HG03103 (cell line): ENCODE data around the gene MRGPRX2.

Source experiments
- ATAC-seq: cut with Tn5 transposase; IDR thresholded peaks from one replicate; pipeline ENCODE4 v1.9.1; 2021; ENCODE audit warnings: low read depth; ENCODE audit not compliant: unreplicated experiment

Gene MRGPRX2

GRCh38 chr11:19060629-19061028, at the start of gene MRGPRX2:
TSS of gene MRGPRX2 (minus strand) at chr11:19060717. CDS start at chr11:19056402, 4,315 bp downstream.
- no peak for ATAC-seq

DNA sequence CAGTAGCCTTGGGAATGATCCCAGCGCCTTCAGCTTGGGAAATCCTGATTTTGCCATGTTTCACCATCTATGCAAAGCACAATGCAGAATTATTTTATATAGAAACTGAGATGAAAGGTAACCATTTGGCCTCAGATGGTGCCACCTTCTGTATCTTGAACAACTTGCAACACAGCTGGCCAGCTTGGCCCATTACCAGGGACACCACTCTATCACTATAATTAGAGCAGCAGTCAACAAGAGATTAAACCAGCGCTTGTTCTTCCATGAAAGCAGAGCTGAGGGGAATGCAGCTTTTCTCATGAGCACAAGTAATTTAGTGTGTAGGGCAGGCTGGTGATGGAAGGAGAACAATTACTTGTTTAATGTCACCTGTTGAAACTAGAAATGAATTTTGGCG, 49.8 kb upstream of the MRGPRX2 start:
- no peak for ATAC-seq

- no peak for ATAC-seq
Measured at GRCh38 chr11:19107125-19107524, 46.6 kb upstream of the MRGPRX2 start.

GRCh38 chr11:19105011-19105410, 44.5 kb upstream of the MRGPRX2 start:
- no peak for ATAC-seq

- ATAC-seq: no peak
Measured at GRCh38 chr11:19102521-19102900, 42.0 kb upstream of the MRGPRX2 start.

GRCh38 chr11:19101796-19102520, 41.4 kb upstream of the MRGPRX2 start:
- no peak for ATAC-seq

GRCh38 chr11:19100885-19101284, 40.4 kb upstream of the MRGPRX2 start:
- ATAC-seq: no peak

GRCh38 chr11:19099093-19099492, 38.6 kb upstream of the MRGPRX2 start:
- no peak for ATAC-seq

- no peak for ATAC-seq
Measured at GRCh38 chr11:19094859-19095258, 34.3 kb upstream of the MRGPRX2 start.

GRCh38 chr11:19093976-19094375, 33.5 kb upstream of the MRGPRX2 start:
- ATAC-seq: no peak

GRCh38 chr11:19092850-19093249, 32.3 kb upstream of the MRGPRX2 start:
- no peak for ATAC-seq

GRCh38 chr11:19092342-19092741, 31.8 kb upstream of the MRGPRX2 start:
- no peak for ATAC-seq

- no peak for ATAC-seq
Measured at GRCh38 chr11:19091366-19091765, 30.8 kb upstream of the MRGPRX2 start.

DNA sequence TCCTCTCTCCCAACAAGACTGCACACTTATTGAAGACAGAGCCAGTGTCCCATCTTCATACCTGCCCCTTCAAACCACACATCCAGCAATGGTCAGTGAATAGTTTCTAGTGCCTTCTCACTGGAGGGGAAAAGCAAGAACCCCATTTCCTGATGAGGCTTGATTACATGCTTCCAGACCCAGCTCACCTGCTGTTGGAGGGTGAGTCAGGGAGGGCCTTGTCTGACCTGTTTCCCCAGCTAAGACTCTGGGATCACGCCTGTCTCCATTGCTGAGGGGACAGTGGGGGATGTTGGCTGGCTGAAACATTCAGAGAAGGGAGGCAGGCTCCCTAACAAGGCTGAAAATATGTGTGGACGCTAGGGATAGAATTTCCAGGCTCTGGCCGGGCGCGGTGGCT, 28.9 kb upstream of the MRGPRX2 start:
- ATAC-seq: no peak

GRCh38 chr11:19088791-19089190, 28.3 kb upstream of the MRGPRX2 start:
- ATAC-seq: no peak

DNA sequence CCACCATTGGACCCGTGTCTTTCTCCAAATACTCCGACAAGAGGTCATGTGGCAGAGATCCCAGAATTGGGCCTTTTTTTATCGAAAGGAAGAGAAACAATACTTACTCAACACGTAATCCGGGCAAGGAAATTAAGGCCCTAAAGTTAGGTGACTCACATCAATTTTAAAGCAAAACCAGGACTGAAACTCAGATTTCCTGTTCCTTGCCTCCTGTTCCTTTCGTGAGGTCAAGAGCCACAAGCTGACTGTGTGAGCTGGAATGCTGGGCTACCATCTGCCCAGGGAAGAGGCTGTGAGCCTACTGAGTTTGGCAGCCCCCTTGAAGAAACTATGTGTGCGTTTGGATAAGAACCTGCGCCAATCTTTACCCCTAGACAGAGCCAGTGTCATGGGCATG, 27.1 kb upstream of the MRGPRX2 start:
- ATAC-seq: no peak

DNA sequence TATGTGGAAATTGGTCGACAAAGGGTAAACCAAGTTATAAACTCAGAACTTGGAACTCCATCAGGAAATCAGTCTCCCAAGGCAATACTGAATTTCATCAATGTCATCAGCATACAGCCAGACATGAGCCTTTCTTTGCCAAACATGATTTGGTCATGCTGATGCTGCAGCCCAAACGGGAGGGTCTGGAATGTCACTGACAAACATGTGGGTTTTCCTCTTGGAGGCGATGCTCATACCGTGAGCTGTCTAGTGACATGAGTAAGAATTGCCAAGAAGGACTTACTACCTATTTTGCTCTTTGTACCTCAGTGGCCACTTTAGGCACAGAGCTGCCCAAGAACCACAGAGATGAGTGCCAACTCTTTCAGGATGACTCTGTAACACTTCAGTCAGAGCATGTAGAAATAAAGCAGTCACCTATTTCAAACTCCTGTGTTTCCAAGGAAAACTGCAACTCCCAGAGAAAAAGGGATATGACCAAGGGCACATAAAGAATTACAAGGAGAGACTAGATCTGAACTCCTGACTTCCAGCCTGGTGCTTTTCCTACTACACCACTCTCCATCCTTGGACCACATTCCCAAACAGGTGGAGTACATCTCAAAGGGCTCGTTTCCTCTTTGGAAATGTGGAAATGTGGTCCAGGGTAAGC, 24.3 kb upstream of the MRGPRX2 start:
- no peak for ATAC-seq

GRCh38 chr11:19083166-19083565, 22.6 kb upstream of the MRGPRX2 start:
- no peak for ATAC-seq

- ATAC-seq: no peak
Measured at GRCh38 chr11:19080579-19080993, 20.1 kb upstream of the MRGPRX2 start.

DNA sequence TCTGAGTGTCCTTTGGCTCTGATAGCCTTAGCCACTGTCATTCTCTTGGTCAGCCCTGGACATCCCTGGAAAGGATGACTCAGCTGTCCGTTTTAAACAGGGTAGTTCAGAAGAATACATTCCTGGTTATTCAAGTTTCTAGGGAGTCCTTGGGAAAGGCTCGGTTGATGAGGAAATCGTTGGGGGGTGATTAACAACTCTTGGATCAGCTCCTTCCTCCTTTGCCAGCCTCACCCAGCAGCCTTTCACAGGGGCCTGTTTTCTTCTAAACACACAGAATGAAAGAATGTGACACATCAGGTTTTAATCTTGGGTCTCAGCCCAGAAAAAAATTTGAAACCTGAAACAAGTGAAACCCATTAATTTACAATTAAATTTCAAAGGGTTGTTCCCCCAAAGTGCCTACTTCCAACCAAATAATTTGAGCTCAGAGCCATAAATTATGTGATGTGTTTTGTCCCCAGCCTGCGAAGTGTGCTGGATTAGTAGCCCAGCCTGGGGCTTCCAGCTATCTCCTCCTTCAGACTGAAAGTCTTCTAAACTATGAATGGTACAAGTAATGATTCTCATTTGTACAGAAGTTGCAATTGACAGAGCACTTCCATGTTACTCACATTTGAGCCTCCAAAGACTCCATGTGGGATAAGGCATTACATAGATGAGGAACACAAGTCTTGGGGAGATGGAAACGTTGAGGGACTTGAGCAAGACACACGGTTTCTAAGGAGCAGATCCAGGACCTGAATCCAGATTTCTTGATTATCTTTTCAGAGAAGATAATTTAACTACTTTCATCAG, 19.3 kb upstream of the MRGPRX2 start:
- no peak for ATAC-seq

DNA sequence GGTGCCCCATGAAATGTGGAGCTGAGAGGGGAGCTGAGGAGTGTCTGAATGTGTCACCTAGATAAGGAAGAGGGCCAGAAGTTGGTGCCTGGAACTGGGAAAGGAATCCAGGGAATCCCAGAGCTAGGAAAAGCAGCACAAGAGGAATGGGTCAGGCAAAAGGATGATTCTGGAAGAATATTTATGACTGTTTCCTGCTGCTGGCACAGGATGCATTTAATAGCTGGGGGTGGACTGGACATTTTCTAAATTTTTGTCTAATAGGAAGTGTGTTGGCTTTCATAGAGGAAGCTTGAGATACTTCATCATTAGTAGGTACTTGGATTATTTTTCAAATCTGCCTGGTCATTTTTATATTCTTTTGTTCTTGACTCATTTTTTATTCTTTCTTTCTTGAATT, 17.4 kb upstream of the MRGPRX2 start:
- no peak for ATAC-seq
